Liver (tissue), 3 donors: Measurements from ENCODE around the gene SLC9A3.

Source experiments
- CTCF ChIP-seq: fragments of 150-350 bp; IDR thresholded peaks from 2 replicates; pipeline ENCODE4 v1.5.1; 2017; ENCODE audit warnings: improper control_type of control experiment, low read depth, low read length; ENCODE audit not compliant: missing input control
- FOXA1 ChIP-seq: IDR thresholded peaks from 2 replicates; pipeline ENCODE4 v1.6.1; 2016; ENCODE audit warnings: antibody characterized with exemption
- JUND ChIP-seq, 2 donors: IDR thresholded peaks; 2 replicates each; pipeline ENCODE4 v1.6.1; 2016; ENCODE audit warnings: antibody characterized with exemption in 2 of 2
- RAD21 ChIP-seq, 2 donors: IDR thresholded peaks; 2 replicates each; pipeline ENCODE4 v1.6.1; 2016; ENCODE audit warnings: antibody characterized with exemption in 2 of 2, mild to moderate bottlenecking in 2 of 2
- REST ChIP-seq: IDR thresholded peaks from 2 replicates; pipeline ENCODE4 v1.6.1; 2016; ENCODE audit warnings: antibody characterized with exemption, mild to moderate bottlenecking
- TAF1 ChIP-seq: conservative IDR thresholded peaks from 2 replicates; pipeline ENCODE4 v1.6.1; 2016; ENCODE audit warnings: antibody characterized with exemption, mild to moderate bottlenecking
- TF ChIP-seq, protein P1 (sequence below): IDR thresholded peaks from 2 replicates; pipeline ENCODE4 v1.6.1; 2016; ENCODE audit warnings: antibody characterized with exemption
- donor health status: healthy.
- donor health status: healthy.

DNA sequence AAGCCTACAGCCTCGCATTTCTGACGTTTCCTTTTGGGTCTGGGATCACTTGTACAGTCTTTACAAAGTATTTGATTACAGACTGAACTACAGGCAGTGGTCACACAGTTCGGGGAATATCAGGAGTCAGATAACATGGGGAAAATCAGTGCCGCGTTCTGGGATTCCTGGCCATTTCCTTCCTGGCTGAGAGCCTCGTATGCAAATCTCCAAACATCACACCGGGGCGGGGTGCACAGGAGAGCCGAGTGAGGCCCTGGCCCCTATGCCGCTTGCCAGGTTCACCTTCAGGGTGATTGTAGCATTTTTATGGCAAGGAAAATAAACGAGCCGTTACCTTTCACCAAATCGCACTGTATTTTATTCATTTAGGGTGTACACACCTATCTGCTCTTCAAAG, 29.6 kb upstream of the SLC9A3 start:
- TF ChIP-seq CTCF = no peak
- TF ChIP-seq FOXA1 = no peak
- no peak for TF ChIP-seq TAF1
- TF ChIP-seq JUND (IDR thresholded peaks at IDR 0.05) = no peak
- TF ChIP-seq, protein P1, sequence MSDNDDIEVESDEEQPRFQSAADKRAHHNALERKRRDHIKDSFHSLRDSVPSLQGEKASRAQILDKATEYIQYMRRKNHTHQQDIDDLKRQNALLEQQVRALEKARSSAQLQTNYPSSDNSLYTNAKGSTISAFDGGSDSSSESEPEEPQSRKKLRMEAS = no peak
- no peak for TF ChIP-seq REST
- TF ChIP-seq RAD21 (IDR thresholded peaks at IDR 0.05) = no peak
